GM21786 (cell line): ENCODE results near the gene FAM13B.
A peak's percentile ranks its signal among the peaks of the same experiment; 100 is the strongest.
"Not testable (repeated sequence)": the region's sequence is repeated elsewhere in the genome, so short reads cannot be mapped to it uniquely, and the experiment has no call there.

Source experiments
- ATAC-seq: cut with Tn5 transposase; IDR thresholded peaks from one replicate; pipeline ENCODE4 v1.9.1; 2021; ENCODE audit not compliant: unreplicated experiment

FAM13B gene

DNA sequence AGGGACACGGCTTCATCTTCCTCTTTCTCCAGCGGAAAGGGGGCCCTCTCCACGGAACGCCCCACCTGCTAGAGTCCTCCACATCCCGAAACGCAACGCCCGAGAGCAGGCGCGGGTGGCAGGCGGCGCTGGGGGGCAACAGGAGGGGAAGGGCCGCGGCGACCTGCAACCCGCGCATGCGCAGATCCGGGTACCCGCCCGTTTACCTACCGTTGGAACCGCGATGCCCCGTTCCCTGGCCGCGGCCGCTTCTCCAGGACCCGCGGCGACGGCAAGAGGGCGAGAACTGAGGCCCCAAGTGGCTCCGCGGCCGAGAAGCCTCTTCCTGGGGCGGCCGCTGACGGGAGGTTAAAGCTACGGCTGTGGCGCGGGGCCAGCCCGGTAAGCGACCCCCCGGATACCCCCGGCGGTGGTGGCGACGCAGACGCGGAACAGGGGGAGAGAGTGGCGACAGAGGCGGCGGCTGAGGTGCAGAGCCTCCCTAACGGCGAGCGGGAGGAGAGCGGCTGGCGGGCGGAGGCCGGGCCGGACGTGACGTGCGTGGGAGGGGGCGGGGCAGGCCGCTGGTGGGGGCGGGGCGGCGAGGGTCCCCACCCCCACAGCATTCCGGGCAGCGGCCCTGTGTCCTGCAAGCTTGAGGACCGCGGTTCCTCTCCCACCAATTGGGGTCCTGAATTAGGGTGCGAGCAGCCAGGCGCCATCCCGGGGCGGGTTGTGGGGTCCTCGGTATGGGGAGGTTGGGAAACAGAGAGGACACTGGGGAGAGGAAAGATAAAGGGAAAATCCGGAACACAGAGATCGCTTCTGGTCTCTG lies at the start of gene FAM13B:
TSS of gene FAM13B (minus strand) at position 508 of the 814 bp plus-strand sequence. CDS start 13,968 bp downstream, outside the sequence.
- peak; percentile 47 for ATAC-seq

DNA sequence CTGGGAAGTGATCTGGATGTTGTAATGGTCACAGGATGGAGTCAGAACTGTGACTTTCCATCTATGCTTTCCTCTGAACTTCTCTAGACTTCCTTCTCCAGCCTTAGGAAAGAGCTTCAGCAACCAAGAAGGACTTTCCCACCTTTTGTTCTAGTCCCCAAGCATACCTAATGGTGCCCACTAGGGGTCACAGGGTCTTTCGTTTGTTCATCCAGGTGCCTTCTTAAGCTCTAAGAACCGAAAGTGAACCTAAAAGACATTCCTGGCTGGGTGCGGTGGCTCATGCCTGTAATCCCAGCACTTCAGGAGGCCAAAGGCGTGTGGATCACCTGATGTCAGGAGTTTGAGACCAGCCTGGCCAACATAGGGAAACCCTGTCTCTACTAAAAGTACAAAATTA lies 49.2 kb upstream of the FAM13B start:
- no peak for ATAC-seq

- ATAC-seq = no peak
Measured at GRCh38 chr5:138078006-138078643, 45.2 kb upstream of the FAM13B start.

DNA sequence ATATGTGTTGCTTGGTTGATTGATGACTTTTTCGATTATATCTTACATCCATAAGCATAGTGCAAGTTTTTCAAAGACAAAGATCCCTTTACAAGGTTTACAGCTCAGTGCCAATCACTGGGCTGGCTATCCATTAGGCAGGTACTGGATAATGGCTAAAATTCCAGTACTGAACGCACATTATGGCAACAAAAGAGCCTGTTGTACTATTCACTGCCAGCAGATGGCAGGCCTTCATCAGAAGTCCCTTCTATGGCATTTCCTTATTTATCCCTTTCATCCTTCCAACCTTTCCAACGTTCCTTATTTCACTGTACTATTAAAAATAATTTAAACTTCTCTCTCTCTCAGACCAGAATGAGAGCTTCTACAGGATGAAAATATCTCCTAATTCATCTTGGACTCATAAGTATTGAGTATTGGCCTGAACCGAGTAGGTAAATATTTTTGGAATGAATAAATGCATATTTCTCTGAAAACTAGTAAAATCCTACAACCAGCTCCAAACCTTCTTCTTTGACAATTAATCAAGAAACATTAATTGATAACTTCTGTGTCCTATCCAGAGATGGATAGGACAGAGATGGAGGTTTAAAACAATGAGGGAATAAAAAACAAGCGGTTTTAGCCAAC lies 44.3 kb upstream of the FAM13B start:
- no peak for ATAC-seq

- ATAC-seq = not testable (repeated sequence)
Measured at GRCh38 chr5:138070026-138070425, 37.1 kb upstream of the FAM13B start.

- ATAC-seq = peak; percentile 75
Measured at GRCh38 chr5:138068742-138069600, 36.1 kb upstream of the FAM13B start.

DNA sequence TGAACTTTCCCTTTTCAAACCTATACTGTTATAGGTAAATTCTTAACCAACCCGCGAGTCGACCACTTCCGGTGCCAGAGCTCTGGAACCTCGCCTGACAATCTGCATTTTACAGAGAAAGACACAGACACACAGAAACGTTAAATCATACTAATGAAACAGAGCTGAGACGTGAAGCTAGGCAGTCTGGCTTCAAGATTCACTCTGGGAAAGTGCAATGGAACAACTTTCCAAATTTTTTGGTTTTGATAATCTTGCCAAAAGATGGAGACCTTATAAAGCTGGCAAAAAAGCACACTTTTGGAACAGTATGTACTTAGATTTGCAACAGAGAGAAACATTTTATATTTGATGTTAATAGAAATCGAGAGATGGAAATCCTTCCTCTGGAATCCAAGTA lies 35.1 kb upstream of the FAM13B start:
- no peak for ATAC-seq

DNA sequence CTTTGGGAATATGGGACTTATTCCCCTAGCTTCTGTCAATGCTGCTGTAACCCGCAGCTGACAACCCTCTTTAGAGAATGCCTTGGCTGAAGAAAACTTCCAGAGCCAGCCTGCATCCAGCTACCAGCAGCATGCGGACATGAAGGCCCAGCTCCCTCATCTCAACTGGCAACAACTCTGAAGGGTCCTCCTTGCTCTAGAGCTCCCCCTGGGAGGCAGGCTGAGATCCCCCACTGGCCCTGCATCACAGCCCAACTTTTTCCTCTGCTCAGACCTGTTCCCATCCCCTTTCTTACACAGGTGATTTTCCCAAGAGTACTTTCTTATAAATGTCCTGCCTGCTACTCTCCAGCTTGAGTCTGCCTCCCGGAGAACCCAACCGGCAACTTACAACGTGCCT lies 32.2 kb upstream of the FAM13B start:
- ATAC-seq = no peak

DNA sequence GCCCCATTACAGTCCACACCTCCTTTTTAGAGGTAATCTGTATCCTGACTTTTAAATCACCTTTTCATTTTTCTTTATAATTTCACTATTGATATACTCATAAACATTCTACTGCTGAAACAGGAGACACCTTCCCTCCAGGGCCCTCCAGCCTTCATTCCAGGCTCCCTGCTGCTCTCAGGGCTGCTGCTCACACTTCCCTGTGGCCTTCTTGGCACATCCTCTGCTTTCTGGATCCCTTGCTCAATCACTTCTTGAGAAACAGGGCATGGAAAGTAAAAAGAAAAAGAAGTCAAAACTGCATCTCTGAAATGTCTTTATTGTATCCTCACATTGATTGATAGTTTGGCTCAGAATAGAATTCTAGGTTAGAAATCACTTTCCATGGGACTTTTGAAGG lies 31.6 kb upstream of the FAM13B start:
- no peak for ATAC-seq

GRCh38 chr5:138054847-138055558 lies 22.1 kb upstream of the FAM13B start:
- no peak for ATAC-seq

DNA sequence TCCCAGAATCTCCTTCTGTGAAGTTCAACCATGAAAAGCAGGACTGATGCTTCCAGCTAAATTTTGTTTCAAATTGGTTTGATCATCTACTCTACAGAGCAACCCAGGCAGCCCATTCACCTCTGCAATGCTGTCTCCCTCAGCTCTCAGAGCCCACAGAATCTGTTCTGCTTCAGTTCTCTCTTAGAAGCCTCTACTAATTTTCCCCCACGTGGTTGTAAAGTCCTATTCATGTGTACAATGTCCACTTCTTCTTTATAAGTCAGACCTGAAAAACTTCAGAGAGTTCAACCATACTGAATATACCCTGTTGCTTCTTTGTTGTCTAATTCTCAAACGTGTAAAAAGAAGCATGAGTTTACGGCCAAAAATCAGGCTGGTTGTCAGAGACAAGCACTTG lies 21.3 kb upstream of the FAM13B start:
- ATAC-seq = no peak

DNA sequence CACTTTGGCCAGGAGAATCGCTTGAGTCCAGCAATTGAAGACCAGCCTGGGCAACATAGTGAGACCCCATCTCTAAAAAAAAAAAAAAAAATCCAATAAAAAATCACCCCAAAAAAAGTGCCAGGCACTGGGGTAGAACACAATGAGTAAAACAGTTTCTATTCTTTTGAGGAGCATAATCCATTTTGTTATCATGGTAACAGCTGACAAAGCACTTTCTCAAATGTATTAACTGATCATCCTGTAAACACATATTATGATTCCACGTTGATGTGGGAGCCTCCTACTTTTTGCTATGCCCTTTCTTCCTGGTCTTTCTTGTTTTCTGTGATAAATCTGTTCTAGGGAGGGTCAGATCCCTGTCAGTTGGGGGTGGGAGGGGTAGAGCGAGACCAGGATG lies 20.7 kb upstream of the FAM13B start:
- ATAC-seq = no peak

- not testable (repeated sequence) for ATAC-seq
Measured at GRCh38 chr5:138052718-138053117, 19.8 kb upstream of the FAM13B start.

DNA sequence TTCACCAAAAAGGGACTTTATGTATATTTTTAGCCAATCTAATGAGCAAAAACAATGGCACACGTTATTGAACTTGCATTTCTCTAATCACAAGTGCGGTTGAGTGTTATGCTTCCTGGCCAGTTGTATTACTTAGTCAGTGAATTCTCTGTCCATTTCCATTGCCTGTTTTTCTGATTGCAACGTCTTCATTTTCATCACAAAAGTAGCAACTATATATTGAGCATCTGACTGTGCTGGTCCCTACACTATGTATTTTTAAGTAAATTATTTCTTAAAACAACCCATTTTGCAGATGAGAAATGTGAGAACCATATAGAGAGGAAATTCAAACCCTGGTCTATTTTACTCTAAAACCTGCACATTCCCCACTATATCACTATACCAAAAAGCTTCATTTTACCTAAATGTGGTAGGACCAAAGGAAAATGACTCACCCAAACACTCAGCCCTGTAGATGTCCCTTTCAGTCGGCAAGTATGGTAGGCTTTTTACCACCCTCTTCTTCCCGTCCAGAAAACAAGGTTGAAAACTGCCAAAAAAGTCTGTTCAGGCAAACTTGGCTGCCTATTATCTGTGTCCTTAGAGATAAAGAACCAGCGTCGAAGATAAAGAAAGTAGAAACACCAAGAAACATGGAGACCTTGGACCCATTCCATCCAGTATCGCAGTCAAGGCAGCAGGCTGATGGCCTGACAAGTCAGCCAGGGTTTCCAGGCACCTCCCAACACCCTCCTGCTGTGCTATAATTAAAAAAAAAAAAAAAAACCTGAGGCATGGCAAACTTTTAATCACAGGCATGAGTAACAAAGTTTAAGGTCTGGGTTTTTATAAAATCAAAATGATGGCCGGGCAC lies 18.8 kb upstream of the FAM13B start:
- ATAC-seq = no peak

GRCh38 chr5:138045283-138045682 lies 12.4 kb upstream of the FAM13B start:
- not testable (repeated sequence) for ATAC-seq

DNA sequence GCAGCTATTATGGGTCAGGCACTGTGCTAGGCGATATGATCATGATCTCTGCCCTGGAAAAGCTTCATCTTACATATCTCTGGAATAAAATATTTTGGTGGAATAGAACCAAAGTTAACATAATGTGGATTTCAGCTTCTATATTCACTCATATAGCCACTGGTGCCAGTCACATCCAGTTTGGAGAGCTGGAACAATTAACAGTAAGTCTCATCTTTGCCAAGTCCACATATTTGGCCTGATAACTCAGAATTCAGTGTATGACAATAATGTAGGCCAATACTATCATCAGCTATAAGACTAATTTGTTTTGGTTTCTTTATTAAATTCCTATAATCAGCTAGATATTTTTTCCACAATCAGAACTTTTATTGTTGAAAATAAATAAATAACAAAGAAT lies 5.9 kb upstream of the FAM13B start:
- no peak for ATAC-seq

DNA sequence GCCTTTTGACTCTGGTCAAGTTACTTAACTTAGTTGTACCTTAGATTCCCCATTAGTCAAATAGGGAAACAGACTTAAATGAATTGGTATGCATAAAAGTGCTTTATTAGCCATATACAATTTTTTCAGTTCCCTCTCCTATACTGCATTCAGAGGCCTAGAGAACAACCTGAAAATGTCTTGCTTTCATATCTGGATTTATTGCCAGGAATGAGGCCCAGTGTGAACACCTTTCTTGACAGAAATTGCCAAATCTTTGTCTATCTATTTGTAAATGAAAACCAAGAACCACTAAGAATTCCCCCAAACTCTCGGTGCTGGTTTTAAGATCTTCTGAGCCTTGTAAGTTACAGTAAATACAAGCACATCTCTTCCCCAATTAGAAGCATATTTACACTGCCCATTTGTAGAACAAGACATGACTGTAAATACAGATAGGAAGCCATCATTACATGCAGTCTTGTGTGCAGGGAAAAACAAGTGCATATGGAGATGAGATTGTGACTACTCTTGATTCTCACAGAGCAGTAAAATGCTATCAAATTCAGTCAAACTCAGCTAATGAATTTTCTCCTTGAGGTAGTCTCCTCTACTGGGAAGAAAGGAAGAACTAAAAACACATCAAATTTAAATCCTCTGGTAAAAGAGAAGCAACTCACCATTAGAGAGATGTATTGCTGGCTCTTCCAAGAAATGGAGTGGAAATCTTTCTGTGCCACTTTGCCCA lies 5.2 kb upstream of the FAM13B start:
- ATAC-seq = no peak

DNA sequence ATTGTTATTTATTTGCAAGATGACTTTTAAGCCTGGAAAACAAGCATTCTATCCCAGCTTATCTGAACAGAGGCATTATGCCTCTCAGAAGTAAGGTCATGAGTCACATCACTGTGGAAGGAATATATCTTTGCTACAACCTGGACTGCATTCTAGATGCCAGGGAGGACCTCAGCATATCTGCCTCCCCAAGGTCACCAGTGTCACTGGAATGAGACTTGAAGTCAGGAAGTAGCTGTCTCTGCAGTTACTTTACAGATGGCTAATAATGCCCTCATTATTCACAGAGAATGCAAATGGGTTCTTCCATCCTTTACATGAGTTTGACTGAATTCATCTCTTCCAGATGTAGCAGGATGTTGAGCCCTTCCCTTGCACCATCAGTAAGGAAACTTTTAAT lies 4.4 kb upstream of the FAM13B start:
- no peak for ATAC-seq
